ENCODE measurements around the gene PLVAP. TPM values are rescaled to one million over a fixed set of nuclear protein-coding genes. Genes with fewer than 3 reads are reported as not detected.

The PLVAP gene
- total and polyA plus RNA-seq, 7 donors: 6.5 to 46.0 (median 16.2) TPM

DNA sequence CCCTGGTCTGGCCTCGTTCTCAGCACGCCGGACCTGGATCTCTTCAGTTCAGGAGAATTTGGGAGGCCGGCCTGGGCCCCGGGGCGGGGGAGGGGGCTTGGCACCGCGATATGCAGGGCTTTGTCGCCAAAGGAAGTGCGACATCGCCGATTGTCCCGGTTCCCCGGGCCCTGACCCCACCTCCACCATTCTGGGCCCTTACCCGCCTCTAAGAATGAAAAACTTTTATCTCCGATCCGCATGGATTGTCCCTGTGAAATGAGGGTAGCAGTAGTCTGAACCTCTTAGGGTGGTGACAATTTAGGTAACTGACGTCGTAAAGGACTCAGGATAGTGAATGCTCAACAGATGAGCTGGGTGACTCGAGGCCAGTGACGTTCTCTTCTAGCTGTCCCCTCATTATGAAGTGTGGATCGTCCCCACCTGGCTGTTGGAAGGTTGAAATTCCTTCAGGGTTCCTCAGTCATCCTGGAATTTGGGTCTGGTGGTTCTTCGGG is 67.1 kb downstream of the PLVAP start:
- peak overlapping the region; percentile 78 for H3K27ac ChIP-seq
- H3K27me3 ChIP-seq (ENCODE audit: insufficient read depth in 3 of 3, low read length in 2 of 3): peaks cover 0 to 1% (median 0%) of the 10 kb centered on the region in 3 donors
- DNase-seq (no peak), ATAC-seq (no peak)
- intact Hi-C loops (cut with DNase I): no loop called here
- no peak for TF ChIP-seq CTCF (IDR thresholded peaks at IDR 0.05)
- peaks cover 0 to 15% of the 10 kb centered on the region in 2 donors for H3K36me3 ChIP-seq (ENCODE audit: insufficient read depth in 1 of 2, low read depth in 1 of 2)
- H3K9me3 ChIP-seq: no peaks in the 10 kb centered on the region
- WGBS, 3 donors: 5 to 6% (median 5%) methylated on average over 23 of the region's 23 CpGs
- H3K4me3 ChIP-seq: peak overlapping the region; percentile 72
- H3K4me1 ChIP-seq: peaks cover 34% of the 10 kb centered on the region

DNA sequence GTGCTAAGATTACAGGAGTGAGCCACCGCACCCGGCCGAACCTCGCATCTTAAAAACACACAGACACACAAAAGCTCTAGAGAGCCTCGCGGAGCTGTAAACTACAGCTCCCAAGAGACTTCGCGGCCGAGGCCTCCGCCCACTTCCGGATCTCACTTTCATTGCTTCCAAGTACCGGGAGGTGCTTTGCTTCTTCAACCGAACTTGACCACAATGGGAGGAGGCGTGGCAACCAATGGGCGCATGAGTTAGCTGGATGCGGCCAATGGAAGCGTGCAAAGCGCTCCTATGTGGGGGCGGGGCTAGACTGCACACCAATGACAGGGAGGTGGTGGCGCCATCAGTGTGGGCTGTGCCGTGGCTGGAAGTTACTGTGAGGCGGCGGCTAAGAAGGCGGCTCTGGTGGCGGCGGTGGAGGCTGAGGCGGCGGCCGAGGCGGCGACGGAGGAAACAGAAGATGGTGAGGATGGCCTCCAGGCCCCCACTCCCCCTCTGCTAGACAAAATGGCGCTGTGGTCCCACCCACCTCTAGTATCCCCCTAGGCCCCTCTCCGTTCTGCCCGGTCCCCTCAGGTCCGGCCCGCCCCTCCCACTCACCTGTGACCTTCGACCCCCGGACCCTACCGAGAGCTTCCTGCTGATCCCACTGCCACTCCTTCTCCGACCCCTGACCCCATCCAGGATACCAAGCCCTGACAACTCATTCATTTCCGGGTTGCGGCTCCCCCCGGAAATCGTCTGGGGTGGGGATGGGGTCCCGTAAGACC is 67.8 kb downstream of the PLVAP start, which contains the start of gene DDA1:
DDA1 (plus strand) TSS at position 366 of the 767 bp plus-strand sequence; CDS start at position 458, 92 bp downstream.
- peak; percentile 83 to 88 (median 84) for ATAC-seq
- DNase-seq: peak; percentile 99
- WGBS, 3 donors: 1% methylated on average over 32 to 46 of the region's 46 CpGs
- Histone ChIP-seq H3K9me3 (no peaks in the 10 kb centered on the region), H3K36me3 (ENCODE audit: insufficient read depth in 1 of 2, low read depth in 1 of 2) (peaks cover 0 to 9% of the 10 kb centered on the region in 2 donors), H3K4me1 (peaks cover 34% of the 10 kb centered on the region), H3K4me3 (peak within 1 kb of the TSS; percentile 72), H3K27ac (peak within 1 kb of the TSS; percentile 78), H3K27me3 (ENCODE audit: insufficient read depth in 3 of 3, low read length in 2 of 3) (peaks cover 0 to 1% (median 0%) of the 10 kb centered on the region in 3 donors)
- intact Hi-C loops (cut with DNase I): no loop called here
- TF ChIP-seq CTCF (IDR thresholded peaks at IDR 0.05): no peak

DNA sequence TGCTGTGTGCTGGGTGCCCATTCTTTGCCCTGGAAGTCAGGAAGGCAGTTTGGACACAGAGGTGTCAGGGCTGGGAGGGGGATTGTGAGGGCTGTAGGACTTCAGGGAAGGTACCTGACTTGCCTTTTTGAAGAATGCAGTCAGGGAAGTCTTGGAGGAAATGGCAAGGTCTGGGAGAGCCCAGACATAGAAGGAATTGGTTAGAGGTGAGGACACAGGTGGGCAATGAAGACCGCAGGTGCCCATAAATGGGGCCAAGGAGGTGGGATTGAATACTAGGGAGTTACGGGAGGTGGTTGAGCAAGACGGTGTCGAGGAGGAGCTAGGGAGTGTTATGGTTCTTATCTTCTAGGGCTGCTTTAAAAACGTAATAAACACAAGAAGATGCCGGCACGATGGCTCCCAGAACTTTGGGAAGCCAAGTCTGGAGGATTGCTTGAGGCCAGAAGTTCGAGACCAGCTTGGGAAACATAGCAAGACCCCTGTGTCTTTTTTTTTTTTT is 69.2 kb downstream of the PLVAP start:
- no peak for TF ChIP-seq CTCF (IDR thresholded peaks at IDR 0.05)
- intact Hi-C loops (cut with DNase I): no loop called here
- Histone ChIP-seq H3K4me1 (peaks cover 44% of the 10 kb centered on the region), H3K36me3 (ENCODE audit: insufficient read depth in 1 of 2, low read depth in 1 of 2) (no peaks in the 10 kb centered on the region), H3K27ac (peak overlapping the region; percentile 0), H3K4me3 (no peak overlapping the region), H3K27me3 (ENCODE audit: insufficient read depth in 3 of 3, low read length in 2 of 3) (peaks cover 0 to 1% (median 0%) of the 10 kb centered on the region in 3 donors), H3K9me3 (no peaks in the 10 kb centered on the region)
- DNase-seq (no peak), ATAC-seq (no peak)
- 88 to 92% (median 88%) methylated on average over 8 of the region's 8 CpGs for WGBS, 3 donors

GRCh38 chr19:17306285-17306714 is 70.8 kb downstream of the PLVAP start:
- 6 to 9% (median 7%) methylated on average over 28 of the region's 28 CpGs for WGBS, 3 donors
- Histone ChIP-seq H3K4me1 (peaks cover 45% of the 10 kb centered on the region), H3K4me3 (peak overlapping the region; percentile 79), H3K9me3 (no peaks in the 10 kb centered on the region), H3K27ac (peak overlapping the region; percentile 88), H3K27me3 (ENCODE audit: insufficient read depth in 3 of 3, low read length in 2 of 3) (no peaks in the 10 kb centered on the region), H3K36me3 (ENCODE audit: insufficient read depth in 1 of 2, low read depth in 1 of 2) (peaks cover 0 to under 1% of the 10 kb centered on the region in 2 donors)
- ATAC-seq (no peak), DNase-seq (no peak)
- no peak for TF ChIP-seq CTCF (IDR thresholded peaks at IDR 0.05)
- intact Hi-C loops (cut with DNase I): no loop called here

Data from psoas muscle (tissue), 8 donors.